ENCODE measurements around the gene ACTN1.
A peak's percentile ranks its signal among the peaks of the same experiment; 100 is the strongest.
"Not testable (repeated sequence)": the region's sequence is repeated elsewhere in the genome, so short reads cannot be mapped to it uniquely, and the experiment has no call there.

ACTN1 gene

DNA sequence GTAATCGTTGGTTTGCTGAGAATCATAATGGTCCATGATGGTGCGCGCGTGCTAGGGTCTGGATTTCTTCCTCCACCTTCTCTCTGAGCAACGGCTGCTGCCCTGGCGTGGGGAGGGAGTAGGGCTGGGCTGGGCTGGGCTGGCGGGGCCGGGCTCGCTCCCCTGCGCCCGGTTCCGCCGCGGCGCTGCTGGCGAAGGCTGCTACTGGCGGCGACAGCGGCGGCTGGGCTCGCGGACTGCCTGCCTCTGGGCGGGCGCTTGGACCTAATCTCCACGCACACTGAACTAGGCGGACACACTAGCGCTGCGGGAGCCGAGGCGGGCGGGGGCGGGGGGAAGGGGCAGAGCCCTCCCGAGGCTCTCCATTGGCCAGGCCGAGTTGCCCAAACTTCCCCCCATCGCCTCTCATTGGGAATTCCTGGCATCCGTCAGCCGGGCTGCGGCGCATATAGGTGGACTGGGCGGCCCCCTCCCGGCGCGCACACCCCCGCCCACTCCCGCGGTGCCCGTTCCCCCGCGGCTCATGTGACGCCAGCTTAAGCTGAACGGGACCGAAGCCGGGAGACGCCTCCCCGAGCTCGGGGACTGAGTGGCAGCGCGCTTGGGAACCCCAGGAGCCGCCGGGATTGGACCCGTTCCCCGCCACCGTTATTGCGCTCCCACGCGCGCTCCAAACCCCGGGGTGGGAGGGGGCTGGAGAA lies at the start of gene ACTN1:
Gene ACTN1 (minus strand): TSS at position 282 of the 701 bp plus-strand sequence. CDS start 246 bp downstream, at position 36.
- DNase-seq, result peak; percentile 99

DNA sequence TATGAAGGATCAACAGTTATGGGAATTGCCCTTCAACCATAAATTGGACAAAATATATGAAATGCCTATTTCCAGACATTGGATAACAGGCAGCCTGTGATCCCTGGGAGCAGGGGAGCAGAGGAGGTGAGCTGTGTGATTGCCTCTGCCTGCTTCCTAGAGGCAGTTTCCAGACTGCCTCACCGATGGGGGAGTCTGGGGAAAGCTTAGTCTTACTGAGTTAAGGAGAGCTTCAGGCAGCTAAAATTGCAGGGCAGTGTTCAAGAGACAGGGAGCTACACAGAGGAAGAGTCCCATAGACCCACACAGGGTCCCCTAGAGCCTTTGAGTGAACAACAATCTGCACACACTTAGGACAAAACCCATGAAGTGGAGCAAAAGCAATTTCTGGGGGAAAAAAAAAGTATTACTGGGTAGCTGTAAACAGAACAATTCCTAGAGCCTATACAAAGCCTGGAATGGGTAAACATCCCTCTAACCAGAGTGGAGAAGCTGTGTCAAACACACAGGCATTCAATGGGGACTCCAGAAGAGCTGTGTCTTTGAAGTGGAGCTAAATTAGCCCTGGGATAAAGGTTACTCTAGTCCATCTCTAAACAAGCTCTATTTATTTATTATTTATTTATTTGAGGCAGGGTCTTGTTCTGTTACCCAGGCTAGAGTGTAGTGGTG lies 48.3 kb upstream of the ACTN1 start:
- no peak for DNase-seq

DNA sequence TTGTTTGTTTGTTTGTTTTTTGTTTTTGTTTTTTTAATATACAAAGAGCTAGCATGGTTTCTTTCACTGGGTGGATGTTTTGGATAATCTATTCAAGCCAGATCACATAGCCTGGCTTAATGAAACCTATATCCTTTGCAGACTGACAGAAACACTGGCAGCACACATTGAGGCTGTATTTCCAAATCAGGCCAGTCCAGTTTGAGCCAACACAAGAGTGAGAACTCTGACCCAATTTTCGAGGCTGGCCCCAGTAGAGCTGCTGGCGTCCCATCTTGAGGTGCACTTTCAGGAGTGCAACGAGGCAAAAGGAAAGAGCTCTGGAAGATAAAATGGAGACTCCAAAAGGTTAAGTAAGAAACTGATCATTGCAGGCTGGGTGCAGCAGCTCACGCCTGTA lies 43.9 kb upstream of the ACTN1 start:
- no peak for DNase-seq

DNA sequence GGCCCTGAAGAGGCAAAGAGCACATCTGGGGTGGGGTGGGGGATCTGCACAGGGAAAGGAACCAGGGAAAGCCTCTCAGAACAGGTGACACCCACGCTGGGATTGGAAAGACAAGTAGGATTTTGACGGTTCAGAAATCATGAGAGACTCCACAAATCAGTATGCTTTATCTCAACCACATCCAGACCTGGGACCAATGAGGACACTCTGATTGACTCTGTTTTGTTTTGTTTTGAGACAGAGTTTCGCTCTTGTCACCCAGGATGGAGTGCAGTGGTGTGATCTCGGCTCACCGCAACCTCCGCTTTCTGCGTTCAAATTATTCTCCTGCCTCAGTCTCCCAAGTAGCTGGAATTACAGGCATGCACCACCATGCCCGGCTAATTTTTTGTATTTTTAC lies 43.0 kb upstream of the ACTN1 start:
- not testable (repeated sequence) for DNase-seq

DNA sequence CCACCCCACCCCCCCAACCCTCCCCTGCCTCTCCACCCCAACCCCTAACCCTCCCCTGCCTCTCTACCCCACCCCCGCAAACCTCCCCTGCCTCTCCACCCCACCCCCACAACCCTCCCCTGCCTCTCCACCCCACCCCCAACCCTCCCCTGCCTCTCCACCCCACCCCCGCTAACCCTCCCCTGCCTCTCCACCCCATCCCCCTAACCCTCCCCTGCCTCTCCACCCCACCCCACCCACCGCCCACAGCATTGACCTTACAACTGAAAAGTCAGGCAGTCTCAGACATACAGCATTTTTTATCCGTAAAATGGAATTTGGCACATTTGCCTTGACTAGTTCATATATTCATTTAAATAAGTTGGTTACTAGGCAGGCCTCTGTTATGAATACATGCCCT lies 38.6 kb upstream of the ACTN1 start:
- no peak for DNase-seq

DNA sequence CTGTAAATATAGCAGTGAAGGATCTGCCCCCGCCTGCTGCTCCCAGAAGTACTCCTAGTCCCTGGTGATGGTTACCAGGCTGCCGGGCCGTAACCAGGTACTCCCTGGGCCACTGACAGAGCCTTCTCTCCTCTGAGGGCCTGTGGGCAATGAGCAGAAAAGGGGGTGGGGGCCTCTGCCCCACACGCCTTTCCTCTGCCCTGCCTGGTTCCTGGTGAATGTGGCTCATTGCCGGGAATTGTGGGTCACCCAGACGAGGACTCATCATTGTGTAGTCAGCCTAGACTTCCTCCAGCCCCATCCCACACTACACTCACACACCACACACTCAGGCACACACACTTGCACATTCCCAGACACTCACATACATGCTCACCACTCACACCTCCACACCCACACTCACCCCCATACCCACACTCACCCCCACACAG lies 35.7 kb upstream of the ACTN1 start:
- no peak for DNase-seq

DNA sequence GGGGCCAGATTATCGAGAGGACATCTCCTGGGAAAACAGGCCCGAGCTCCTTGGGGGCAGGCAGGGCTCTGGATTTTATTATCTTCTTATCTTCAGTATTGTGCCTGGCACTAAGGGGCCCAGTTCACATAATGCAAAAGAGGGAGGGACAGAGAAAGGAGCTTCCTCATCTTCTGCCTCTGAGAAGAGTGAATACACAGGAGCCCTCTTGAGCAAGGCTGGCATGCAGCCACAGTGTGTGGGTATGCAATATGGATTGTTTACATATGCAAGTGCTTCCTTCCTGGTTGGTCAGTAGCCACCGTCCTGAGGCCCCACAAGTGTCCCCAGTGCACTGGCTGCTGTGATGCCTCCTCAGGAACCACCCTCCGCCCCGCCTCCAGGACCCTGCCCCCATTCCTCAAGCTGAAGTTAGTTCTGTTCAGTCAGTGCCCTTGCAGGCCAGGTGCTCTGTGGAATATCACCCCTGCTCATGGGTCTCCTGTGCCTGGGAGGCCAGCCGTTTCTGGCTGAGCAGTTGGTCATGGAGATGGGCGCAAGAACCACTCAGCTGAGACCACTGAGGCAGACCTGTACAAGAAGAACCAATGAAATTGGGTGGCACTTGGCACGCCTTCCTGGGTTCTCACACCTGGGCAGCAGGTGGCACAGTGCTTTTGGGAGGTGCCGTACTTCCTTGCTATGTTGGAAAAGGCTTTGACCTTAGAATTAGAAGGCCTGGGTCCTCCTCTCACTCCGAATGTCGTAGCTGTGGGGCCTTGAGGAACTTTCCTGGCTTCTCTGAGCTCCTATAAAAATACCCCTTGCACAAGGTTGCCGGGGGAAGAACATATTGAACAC lies 35.1 kb upstream of the ACTN1 start:
- peak; percentile 71 for DNase-seq

DNA sequence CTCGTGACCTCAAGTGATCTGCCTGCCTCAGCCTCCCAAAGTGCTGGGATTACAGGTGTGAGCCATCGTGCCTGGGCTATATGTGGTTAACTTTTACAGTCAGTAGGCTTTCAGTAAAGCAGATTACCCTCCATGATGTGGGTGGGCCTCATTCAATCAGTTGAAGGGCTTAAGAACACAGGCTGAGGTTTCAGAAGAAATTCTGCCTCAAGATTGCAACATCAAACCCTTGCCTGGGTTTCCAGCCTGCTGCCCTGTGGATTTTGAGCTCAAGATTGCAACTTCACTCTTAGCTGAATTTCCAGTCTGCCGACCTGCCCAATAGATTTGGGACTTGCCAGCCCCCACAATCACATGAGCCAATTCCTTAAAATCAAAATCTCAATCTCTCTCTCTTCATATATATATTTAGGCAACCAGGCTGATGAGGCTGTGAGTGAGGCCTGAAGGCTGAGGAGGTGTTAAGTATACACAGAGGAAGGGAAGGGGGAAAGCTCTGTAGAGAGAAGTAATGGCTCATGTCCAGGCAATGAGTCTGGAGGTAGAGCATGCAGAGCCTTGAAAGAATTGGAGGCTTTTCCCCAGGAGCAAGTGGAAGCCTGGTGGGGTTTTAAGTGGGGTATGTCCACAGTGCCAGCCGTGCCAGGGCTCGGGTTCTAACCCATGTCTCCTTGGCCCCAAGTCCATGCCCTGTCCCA lies 33.3 kb upstream of the ACTN1 start:
- no peak for DNase-seq

DNA sequence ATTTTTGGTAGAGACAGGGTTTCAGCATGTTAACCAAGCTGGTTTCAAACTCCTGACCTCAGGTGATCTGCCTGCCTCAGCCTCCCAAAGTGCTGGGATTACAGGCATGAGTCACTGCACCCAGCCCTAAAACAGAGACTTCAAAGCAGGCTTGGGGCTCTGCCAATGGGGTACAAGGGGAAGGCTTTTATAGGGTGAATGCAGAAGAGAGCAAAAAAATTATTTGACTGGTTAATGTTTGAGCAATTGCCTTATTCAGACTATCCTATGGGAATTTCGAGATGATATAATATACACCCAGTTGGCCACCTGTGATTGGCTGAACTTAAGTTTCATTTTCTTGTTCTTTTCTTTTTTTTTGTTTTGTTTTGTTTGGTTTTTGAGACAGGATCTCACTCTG lies 31.5 kb upstream of the ACTN1 start:
- DNase-seq, result no peak

DNA sequence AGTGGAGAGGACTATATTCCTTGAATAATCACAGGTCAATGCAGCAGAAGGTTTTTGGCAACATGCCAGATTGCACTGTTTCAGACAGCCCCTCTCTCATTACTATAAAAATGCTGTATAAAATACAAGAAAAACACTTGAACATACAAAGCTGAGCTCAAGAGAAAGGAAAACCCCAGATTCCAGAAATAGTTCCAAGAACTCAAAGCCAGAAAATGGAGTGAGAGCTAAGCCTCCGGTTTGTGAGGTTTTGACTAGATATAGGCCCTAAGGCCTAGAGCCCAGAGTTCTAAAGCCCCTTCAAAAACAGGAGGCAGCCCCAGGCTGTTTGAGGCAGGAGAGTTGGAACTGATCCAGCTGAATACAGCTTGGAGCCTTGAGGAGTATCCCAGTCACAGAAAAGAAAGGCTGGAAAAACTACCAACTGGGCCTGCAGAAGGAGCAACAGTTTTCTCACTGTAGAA lies 29.4 kb upstream of the ACTN1 start:
- DNase-seq, result no peak

DNA sequence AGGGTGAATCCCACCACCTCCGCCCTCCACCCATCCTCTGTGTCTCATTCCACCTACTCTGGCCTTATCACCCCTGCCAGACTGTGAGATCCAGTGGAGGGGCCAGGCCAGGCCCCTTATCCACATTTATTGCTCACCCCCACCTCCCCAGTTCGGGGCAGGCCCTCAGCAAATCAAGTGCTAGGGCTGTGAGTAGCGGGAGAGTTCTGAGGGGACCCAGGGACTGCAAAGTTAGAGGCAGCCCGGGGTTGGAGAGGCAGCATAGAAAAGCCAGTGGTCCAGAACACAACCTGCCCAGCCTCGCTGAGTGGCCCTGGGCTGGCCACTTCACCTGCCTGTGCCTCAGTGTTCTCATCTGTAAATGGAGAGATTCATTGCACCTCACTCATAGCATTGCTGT lies 27.2 kb upstream of the ACTN1 start:
- no peak for DNase-seq

DNA sequence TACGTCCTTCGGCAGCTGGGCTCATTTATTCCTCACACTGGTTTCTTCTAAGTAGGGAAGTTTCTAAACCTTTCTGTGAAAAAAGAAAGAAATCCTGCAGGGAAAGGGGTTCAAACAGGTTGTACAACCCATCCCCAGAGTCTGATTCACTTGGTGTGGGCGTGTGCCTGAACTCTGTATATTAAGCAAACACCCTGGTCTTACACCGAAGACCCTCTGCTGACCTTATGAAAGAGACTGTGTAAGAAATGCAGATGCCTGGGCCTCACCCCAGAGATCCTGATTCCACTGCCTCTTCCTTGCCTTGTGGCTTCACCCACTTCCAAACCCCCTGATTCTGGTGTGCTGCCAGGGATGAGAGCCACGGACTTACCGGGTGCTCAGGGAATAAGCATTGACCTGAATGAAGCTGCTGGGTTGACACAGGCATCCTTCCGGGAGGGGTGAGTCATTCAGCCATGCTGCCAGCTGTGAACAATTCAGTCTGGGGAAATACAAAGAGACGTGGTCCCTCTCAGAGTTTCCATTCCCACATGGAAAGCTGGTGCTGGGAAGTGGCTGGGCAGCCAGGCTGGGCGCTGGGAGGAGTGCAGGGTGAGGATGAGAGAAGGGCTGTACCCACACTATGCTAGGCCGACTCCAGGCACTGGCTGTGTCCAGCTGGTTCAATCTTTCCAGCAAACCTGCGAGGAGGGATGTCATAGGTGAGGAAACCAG lies 26.5 kb upstream of the ACTN1 start:
- peak; percentile 91 for DNase-seq

DNA sequence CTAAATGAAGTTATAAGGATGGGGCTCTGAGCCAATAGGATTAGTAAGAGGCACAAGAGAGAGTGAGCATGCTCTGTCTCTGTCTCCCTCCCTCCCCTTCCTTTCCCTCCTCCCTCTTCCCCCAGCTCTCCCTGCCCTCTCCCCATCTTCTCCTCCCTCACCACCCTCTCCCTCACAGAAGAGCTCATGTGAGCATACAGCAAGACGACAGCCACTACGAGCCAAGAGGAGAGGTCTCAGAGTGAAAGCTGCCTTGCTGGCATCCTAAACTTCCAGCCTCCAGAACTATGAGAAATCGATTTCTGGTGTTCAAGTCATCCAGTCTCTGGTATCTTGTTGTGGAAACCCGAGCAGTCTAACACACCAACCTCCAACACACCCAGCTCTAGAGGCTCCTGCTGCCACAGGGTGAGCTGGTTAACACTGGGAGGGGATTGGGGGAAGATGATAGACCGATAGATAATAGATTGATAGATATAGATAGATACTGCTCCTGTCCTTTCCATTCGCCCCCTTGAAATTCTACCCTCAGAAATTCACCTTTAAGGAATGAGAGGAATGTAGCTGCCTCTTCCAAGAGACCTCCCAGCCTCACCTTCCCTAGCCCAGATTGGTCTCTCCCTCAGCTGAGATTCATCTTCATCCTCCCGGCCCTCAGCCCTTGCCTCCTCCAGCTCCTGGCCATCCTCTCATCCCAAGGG lies 25.8 kb upstream of the ACTN1 start:
- DNase-seq, result no peak

DNA sequence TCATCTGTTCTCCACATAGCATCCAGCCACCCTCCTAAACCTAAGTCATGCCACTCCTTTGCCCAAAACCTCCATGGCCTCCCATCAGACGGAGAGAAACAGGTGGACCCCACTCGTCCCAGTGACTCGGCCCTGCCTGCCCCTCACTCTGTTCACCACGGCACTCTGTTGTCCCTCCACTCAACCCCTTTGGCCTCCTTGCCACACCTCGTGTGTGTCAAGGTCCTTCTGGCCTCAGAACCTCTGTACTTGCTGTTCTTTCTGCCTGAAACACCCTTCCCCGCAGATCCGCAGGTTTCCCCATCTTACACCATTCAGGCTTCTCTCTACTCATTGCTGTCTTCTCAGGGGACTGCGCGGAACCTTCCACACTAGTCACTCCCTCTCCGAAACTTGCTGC lies 24.5 kb upstream of the ACTN1 start:
- DNase-seq, result no peak

DNA sequence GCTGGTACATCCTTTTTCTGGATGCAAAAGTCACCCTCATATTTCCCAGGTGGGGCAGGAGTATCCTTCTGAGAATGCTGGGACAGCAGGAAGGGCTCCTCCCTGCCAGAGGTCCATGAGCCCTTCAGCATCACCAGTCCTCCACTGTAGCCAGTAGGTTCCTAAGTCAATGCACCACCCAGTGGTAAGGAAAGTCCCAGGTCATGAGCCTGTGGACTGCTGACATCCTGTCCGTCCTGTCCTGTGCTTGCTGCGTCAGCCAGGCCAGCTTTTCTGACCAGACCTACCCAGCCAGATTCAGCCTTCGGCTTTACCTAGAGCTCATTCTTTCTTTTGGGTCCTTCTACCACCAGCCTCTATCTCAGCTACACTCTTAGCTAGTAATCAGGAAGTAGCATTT lies 23.0 kb upstream of the ACTN1 start:
- peak; percentile 91 for DNase-seq

DNA sequence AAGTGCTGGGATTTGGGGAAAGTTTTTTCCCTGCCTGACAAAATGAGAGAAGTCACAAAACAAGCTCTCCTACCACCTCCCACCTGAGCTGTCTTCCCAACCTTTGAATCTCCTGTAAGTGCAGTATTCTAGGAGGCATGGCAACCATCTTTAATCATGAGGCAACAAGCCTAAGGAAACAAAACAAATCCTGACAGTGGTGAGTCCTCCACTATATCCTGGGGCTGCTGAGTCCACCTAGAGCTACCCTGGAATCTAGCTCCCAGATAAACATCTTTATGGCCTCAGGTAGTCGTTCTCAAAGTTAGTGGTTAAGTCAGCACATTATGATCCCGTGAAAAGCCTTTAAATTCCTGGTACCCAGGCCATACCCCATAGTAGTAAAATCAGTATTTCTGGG lies 22.3 kb upstream of the ACTN1 start:
- DNase-seq, result peak; percentile 73

DNA sequence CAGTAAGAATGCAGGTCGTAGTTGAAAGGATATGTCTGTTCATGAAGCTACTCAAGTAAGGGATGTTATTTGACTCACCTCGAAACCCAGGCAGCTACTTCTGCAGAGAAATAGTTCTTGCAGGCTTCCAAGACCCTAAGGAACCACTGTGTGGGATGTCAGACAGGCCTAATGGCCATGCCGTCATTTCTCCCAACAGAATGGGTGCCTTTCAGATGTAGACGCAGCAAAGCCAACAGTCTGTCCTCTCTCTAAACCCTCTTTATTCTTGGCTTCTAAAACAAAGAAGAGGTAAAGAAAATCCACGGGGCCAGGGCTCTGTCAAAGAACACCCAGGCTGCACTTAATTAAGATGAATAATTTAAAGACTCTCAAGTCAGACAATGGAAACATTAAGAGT lies 19.0 kb upstream of the ACTN1 start:
- no peak for DNase-seq

DNA sequence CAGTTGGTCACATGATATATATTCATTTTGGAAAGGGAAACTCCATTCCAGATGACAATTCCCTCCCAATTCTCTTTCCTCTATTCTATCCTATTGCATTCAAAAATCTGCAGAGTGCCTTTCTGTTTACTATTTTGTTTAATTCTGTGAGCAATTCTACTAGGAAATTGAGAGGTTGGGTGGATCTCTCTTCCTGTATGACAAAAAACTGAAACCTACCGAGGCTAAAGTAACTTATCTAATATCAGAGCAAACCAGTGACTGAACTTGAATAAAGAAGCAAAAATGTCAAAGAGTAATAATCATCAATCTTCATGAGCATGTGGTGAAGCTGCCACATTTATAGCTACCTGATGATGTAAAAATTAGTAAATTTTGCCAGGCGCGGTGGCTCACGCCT lies 16.6 kb upstream of the ACTN1 start:
- DNase-seq, result no peak

DNA sequence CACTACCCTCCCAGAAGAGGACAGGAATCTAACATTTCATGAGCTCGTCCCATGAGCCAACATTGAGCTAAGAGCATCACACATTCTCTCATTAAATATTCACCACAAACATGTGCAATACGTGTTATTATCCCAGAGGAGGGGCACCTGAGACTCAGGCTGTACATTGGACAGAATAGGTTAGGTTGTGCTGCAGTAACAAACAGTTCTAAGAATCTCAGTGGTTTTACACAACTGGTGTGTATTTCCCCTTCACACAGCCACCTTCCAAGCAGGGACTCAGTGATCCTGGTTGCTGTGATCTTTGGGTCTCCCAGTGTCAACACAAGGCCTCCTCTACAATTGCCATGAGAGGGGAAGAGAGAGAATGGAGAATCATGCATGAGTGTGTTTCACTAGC lies 15.0 kb upstream of the ACTN1 start:
- no peak for DNase-seq

DNA sequence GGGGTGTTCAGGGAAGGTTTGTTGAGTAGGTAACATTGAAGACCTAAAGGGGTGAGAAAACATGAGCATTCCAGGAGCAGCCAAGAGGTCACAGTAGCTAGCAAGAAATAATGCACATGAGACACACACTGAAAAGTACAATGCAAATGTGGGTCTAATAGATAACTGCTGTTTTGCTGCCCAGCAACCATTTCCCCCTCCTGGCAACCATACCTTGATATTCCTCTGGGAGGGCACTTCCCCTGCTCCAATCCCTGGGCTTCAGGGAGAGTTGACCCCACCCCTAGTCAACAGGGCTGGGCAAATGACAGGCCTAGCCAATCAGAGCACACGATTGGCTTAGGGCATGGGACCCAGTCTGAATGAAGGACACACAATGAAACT lies 8.5 kb upstream of the ACTN1 start:
- DNase-seq, result no peak

DNA sequence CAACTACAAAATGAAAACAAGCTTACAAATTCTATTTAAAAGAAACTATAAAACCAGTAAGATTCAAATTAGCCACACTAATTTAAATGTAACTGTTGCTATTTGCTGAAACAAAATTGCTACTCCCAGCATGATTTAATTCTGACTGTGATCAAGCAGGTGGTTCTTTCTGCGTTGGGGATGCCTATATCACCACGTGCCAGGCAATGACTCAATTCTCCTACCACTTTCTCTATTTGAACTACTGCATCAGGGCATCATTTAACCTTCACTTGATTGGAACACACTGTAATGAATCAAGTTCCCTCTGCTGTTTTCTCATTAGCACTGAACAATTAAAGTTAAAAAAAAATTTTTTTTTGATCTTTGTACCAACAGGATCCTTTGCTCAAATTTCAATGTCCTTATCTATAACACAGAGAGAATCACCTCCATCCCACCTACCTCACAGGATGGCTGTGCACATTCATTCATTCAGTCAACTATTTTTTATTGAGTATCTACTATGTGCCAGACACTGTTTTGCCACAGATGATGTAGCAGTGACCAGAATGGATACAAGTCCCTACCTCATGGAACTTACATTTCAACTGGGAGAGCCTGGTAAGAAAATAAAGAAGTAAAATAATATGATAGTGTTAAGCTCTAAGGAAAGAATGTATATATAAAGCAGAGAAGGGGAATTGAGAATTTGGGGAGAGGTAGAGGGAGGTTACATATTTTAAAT lies 8.0 kb upstream of the ACTN1 start:
- DNase-seq, result no peak

Data from islet precursor cell (in vitro differentiated cells).